Stimulated activated CD4-positive, alpha-beta T cell treated with anti-CD3 and anti-CD28 coated beads, Interleukin-15, amount 100 ng/mL, for 24 hours (primary cell): Measurements from ENCODE around the gene SFTPB.

Experiments used
- DNase-seq: peaks from one replicate; pipeline ENCODE4 v3.0.0-alpha.2; 2020

The SFTPB gene

GRCh38 chr2:85702172-85702571 is 34.2 kb upstream of the SFTPB start:
- no peak for DNase-seq

- DNase-seq = no peak
Measured at GRCh38 chr2:85699325-85699724, 31.3 kb upstream of the SFTPB start.

- DNase-seq = no peak
Measured at GRCh38 chr2:85698880-85699254, 30.9 kb upstream of the SFTPB start.

DNA sequence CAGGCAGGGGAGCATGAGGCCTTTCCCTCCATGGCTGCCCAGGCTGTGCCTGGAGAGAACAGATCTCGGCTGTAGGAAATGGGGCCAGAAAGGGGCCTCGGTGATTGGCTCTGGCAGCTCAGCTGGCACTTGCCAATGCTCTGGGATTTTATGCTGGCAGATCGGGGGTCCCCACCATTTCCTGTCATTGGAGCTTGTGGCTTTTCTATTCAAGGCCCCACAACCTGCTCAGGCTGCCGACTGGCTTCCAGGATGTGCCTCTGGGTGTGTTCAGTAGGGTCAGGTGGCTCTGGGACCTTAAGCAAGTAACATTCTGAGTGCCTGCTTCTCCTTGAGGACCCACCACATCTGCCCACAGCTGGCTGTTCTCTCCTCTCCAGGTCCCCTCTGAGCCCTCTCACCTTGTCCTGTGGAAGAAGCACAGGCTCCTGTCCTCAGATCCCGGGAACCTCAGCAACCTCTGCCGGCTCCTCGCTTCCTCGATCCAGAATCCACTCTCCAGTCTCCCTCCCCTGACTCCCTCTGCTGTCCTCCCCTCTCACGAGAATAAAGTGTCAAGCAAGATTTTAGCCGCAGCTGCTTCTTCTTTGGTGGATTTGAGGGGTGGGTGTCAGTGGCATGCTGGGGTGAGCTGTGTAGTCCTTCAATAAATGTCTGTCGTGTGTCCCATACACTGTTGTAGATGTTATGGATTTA is 30.3 kb upstream of the SFTPB start:
- no peak for DNase-seq

DNA sequence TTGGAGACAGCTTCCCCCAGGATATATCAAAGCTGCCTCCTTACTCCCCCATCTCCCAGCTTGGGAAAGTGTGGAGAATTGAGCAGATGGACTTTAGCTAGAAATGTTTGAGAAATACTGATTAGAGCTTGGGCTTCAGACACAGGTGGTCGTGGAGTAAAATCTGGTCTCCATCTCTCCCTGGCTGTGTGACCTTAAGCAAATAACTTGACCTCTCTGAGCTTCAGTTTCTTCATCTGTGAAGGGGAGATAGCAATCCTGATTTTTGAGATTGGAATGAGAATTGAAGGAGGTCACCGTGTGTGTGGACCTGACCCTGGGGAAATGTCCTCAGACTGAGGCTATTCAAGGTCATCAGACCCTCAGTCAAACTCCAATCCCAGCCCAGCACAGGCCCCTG is 29.7 kb upstream of the SFTPB start:
- no peak for DNase-seq

- DNase-seq = no peak
Measured at GRCh38 chr2:85697096-85697495, 29.1 kb upstream of the SFTPB start.

- DNase-seq = no peak
Measured at GRCh38 chr2:85695691-85696668, 28.0 kb upstream of the SFTPB start.

DNA sequence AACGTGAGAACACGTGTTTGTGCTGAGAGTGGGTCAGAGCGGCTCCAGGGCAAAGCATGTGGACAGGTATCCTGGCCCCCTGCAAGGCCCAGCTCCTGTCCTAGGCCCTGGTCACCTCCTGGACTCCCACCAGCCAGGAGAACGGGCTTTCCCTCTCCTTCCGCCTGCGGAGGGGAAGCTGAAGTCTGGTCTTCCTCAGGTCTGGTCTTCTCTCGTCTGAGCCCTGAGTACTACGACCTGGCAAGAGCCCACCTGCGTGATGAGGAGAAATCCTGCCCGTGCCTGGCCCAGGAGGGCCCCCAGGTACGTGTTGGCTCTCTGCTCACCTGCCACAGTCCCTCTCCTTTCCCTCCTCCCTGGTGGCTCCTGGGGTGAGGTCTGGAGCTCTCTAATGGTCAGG is 27.1 kb upstream of the SFTPB start:
- no peak for DNase-seq

- DNase-seq = no peak
Measured at GRCh38 chr2:85694052-85695025, 26.3 kb upstream of the SFTPB start, which contains the start of gene GNLY. GNLY (plus strand) TSS chr2:85694358; CDS start chr2:85694419, 61 bp downstream.

GRCh38 chr2:85692039-85692645 is 24.1 kb upstream of the SFTPB start:
- no peak for DNase-seq

DNA sequence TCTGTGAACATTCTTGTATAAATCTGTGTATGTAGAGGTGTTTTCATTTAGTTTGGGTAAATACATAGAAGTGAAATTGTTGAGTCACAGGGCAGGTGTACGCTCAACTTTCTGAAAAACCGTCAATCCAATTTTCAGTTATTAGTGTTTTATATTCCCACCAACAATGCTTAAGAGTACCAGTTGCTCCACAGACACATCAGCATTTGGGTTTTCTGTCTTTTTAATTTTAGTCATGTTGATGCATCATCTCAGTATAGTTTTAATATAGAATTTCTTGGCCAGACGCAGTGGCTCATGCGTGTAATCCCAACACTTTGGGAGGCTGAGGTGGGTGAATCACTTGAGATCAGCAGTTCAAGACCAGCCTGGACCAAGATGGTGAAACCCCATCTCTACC is 22.9 kb upstream of the SFTPB start:
- no peak for DNase-seq

- DNase-seq = no peak
Measured at GRCh38 chr2:85684806-85685205, 16.8 kb upstream of the SFTPB start.

GRCh38 chr2:85684380-85684779 is 16.4 kb upstream of the SFTPB start:
- no peak for DNase-seq

DNA sequence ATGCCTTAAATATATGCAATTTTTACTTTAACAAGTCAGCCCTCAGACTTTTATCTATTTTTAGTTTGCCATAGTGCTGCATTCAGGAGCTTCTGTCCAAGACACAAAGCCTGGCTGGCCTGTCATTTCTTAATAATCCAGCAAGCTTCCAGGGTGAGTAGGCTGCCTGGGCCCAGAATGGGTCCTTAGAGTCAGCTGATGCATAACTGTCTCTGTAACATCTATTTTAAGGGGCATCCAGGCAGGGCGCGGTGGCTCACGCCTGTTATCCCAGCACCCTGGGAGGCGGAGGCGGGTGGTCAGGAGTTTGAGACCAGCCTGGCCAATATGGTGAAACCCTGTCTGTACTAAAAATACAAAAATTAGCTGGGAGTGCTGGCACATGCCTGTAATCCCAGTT is 14.4 kb upstream of the SFTPB start:
- DNase-seq = no peak

DNA sequence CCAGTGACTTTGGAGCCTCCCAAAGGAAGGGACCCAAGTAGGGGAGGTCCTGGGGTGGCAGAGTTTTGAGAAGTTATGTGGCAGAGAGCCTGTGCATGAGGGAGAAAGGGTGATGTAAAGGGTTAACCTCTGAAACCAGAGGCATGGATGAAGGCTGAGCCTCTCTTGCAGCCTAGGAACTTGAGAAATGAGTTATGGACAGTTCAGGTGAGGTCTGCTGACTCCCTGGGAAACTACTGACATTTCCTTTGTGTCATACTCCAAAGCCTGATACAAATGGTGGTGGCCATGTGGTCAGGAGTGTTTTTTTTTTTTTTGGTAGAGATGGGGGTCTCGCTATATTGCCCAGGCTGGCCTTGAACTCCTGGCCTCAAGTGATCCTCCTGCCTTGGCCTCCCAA is 13.8 kb upstream of the SFTPB start:
- DNase-seq = no peak

GRCh38 chr2:85681372-85681763 is 13.4 kb upstream of the SFTPB start:
- no peak for DNase-seq

DNA sequence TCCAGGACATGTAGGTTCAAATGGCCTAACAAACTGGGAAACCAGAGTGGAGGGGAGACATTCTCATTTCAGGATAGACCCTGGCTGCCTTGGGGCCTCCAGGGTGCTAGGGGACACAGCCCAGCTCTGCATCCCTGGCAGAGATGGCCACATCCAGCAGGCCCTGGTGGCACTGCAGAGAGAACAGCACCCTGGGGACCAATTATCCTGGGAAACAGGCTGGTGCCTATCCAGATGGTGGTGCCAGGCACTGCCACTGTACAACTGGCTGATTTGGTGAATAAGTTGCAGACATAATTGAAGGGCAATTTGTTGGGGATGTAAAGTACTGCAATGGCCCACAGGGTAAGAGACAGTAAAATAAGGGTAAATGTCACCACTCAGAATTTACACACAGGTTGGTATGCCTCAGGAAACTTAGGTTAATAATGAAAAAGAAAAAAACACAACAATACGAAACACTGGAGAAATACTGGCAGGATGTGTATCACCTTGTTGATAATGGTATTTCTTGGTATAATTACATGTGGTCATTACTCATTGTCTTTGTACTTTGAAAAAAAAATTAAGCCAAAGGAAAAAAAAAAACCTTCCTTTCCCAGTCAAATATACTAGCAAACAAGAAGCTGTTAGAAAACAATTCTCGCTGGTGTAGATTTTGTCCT is 12.8 kb upstream of the SFTPB start:
- no peak for DNase-seq

GRCh38 chr2:85678794-85679672 is 11.0 kb upstream of the SFTPB start:
- peak; percentile 80 for DNase-seq

DNA sequence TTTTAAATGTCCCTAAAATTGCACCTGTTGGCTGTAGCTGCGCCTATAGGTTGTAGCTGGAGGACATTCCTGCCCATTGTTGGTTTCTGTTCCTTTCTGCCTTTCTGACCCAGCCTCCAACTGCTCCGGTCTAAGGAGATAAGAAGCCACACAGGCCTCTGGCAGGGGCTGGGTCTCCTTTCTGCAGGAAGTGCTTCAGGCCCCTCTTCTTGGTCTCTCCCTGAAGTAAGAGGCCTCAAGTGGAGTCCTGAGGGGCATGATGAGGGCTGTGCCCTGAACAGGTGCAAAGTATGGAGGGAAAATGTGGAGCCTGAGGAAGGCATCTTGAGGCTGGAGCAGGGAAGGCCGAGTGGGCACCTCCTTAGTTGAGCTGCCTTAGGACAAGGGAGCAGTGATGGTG is 10.4 kb upstream of the SFTPB start:
- DNase-seq = no peak

DNA sequence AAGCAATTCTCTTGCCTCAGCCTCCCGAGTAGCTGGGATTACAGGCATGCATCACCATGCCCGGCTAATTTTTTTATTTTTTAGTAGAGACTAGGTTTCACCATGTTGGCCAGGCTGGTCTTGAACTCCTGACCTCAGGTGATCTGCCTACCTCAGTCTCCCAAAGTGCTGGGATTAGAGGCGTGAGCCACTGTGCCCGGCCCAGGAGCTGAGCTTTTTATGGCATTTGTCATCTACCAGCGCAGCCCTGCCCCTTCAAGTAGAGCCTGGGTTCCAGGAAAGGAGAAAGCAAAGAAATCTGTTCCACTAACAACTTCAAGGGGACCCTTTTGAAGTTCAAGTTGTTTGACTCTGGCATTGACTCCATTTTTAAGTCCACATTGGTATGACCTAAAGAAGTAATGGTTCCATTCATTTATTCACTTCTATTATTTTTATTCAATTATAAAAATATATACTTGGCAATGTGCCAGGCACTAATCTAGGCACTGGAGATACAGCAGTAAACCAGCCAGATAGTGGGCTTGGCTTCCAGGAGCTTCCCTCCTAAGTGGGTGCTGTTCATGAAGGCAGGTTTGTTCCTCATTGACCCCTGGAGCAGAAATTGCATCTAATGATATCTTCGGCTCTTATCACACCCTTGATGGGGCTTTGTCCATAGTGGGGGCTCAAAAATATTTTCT is 8.0 kb upstream of the SFTPB start:
- no peak for DNase-seq
